BE2C (cell line): ENCODE measurements around the gene OXER1.

Experiments used
- DNase-seq: peaks from one replicate; pipeline ENCODE4 v3.0.0-alpha.2; 2020
- H3K27me3 ChIP-seq: fragments of 250-450 bp; sonication (Bioruptor Pico); 2 replicates; pipeline ENCODE4 v1.5.1; 2020; ENCODE audit warnings: mild to moderate bottlenecking
- H3K36me3 ChIP-seq: fragments of 250-450 bp; sonication (Bioruptor Pico); 2 replicates; pipeline ENCODE4 v1.5.1; 2020; ENCODE audit warnings: mild to moderate bottlenecking
- H3K4me1 ChIP-seq: fragments of 250-450 bp; sonication (Bioruptor Pico); 2 replicates; pipeline ENCODE4 v1.5.1; 2020
- H3K4me3 ChIP-seq: 2 replicates; pipeline ENCODE4 v1.5.1; 2011; ENCODE audit warnings: low read depth, low read length
- H3K9me3 ChIP-seq: fragments of 250-450 bp; sonication (Bioruptor Pico); 2 replicates; pipeline ENCODE4 v1.5.1; 2020
- CTCF ChIP-seq: IDR thresholded peaks from 2 replicates; pipeline ENCODE4 v1.5.1; 2012; ENCODE audit warnings: mild to moderate bottlenecking, low read depth, low read length

OXER1 gene

GRCh38 chr2:42809131-42809818 is 45.3 kb upstream of the OXER1 start:
- Histone ChIP-seq H3K4me3 (peak overlapping the region; percentile 66), H3K36me3 (no peaks in the 10 kb centered on the region), H3K9me3 (no peaks in the 10 kb centered on the region), H3K27me3 (no peaks in the 10 kb centered on the region), H3K4me1 (peaks cover 3% of the 10 kb centered on the region; the same call in 1 of the 2 replicates)
- no peak for DNase-seq
- TF ChIP-seq CTCF, result no peak

GRCh38 chr2:42808301-42808700 is 44.4 kb upstream of the OXER1 start:
- H3K4me1 ChIP-seq, result peaks cover 3% of the 10 kb centered on the region; the same call in 1 of the 2 replicates

DNA sequence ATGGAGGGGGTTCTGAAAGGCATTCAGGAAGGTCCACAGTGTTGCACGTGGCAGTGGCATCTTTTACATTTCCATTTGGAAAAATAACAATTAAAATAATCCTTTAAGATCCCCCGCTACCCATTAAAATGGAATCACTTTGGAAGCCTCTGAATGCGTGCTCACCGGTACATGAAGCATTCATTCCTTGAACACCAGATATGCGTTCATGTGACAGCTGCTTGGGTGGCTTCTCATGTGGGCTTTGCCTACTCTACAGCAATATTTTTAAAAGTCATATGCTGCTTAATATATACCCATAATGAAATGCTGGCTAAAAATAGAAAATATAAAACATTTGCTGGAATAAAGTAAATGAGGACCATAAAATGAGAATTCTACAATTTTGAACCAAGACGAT is 42.9 kb upstream of the OXER1 start:
- no peaks in the 10 kb centered on the region for H3K36me3 ChIP-seq
- no peaks in the 10 kb centered on the region for H3K27me3 ChIP-seq
- H3K4me1 ChIP-seq, result peaks cover 3% of the 10 kb centered on the region; the same call in 1 of the 2 replicates
- H3K4me3 ChIP-seq, result no peak overlapping the region
- no peak for DNase-seq
- H3K9me3 ChIP-seq, result no peaks in the 10 kb centered on the region
- no peak for TF ChIP-seq CTCF

More at GRCh38 chr2:42808301-42808700, 44.4 kb upstream of the OXER1 start:
- H3K9me3 ChIP-seq, result no peaks in the 10 kb centered on the region
- no peaks in the 10 kb centered on the region for H3K27me3 ChIP-seq
- no peak overlapping the region for H3K4me3 ChIP-seq
- no peak for TF ChIP-seq CTCF
- H3K36me3 ChIP-seq, result no peaks in the 10 kb centered on the region
- DNase-seq, result no peak

- TF ChIP-seq CTCF, result no peak
- Histone ChIP-seq H3K36me3 (no peaks in the 10 kb centered on the region), H3K4me3 (no peak overlapping the region), H3K27me3 (no peaks in the 10 kb centered on the region), H3K4me1 (peaks cover 3% of the 10 kb centered on the region; the same call in 1 of the 2 replicates), H3K9me3 (no peaks in the 10 kb centered on the region)
- no peak for DNase-seq
These were observed 41.0 kb upstream of the OXER1 start for GRCh38 chr2:42804891-42805290.

DNA sequence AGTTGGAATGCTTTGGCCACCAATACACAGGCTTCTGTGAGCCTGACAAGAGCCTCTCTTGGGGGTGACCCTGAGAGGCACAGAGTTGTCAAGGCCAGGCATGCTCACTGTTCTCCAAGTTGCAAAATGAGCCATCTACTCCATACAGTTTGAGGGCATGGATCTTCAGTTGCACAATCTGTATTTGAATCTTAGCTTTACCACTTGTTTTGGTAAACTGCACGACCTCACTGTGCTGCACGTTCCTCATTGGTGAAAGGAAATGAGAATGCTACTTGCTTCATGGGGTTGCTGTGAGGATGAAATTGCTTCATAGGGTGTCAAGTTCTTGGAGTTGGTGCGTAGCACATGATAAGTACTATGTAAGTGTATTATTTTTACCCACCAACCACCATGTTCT is 40.4 kb upstream of the OXER1 start:
- Histone ChIP-seq H3K9me3 (no peaks in the 10 kb centered on the region), H3K36me3 (no peaks in the 10 kb centered on the region), H3K4me3 (no peak overlapping the region), H3K27me3 (no peaks in the 10 kb centered on the region), H3K4me1 (peaks cover 3% of the 10 kb centered on the region; the same call in 1 of the 2 replicates)
- no peak for TF ChIP-seq CTCF
- no peak for DNase-seq

DNA sequence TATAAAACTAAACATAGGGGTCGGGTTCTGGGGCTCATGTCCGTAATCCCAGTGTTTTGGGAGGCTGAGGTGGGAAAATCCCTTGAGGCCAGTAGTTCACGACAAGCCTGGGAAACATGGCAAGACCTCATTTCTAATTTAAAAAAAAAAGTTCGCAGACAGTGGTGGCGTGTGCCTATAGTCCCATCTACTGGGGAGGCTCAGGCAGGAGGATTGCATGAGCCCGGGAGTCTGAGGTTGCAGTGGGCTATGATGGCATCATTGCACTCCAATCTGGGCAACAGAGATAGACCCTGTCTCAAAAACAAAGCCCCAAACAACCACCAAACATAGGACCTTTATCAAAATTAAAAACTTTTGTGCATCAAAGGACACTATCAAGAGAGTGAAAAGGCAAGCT is 38.2 kb upstream of the OXER1 start:
- DNase-seq, result no peak
- H3K36me3 ChIP-seq, result no peaks in the 10 kb centered on the region
- no peaks in the 10 kb centered on the region for H3K9me3 ChIP-seq
- no peaks in the 10 kb centered on the region for H3K4me1 ChIP-seq
- no peak for TF ChIP-seq CTCF
- no peaks in the 10 kb centered on the region for H3K27me3 ChIP-seq
- H3K4me3 ChIP-seq, result no peak overlapping the region
